NCI-H2029 (cell line): Measurements from ENCODE around the gene POLN.

ENCODE experiments used
- DNase-seq: peaks from one replicate; lab custom pipeline; 2025; lab: John Stamatoyannopoulos, UW

The POLN gene

GRCh38 chr4:2058264-2059045, 183.5 kb downstream of the POLN start:
- no peak for DNase-seq

GRCh38 chr4:2057382-2058065, 184.4 kb downstream of the POLN start:
- no peak for DNase-seq

DNA sequence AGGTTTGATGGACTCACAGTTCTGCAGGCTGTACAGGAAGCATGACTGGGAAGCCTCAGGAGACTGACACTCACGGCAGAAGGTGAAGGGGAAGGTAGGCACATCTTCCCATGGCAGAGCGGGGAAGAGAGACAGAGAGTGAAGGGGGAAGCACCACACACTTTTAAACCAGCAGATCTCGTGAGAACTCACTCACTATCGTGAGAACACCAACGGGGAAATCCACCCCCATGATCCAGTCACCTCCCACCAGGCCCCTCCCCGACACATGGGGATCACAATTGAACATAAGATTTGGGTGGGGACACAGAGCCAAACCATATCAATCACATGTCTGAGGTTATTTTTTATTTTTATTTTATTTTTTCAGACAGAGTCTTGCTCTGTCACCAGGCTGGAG, 187.7 kb downstream of the POLN start:
- DNase-seq, result no peak

DNA sequence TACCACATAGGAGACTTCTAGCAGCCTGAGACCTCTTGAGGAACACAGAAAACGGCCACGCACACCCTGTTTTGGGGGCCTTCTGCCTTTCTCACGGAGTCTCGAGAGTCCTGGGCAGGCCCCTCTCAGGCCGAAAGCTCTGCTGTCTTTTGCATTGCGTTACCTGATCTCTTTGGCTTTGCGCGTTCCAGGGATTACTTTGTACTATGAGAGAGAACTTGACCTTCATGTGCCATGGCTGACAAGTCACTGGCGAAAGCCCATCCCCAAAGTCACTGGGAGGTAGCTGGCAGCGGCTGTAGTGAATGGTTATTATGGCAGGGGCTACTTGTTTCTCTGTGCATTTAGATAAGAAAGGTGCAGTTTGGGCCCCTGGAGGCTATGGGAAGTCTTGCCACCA, 190.8 kb downstream of the POLN start:
- DNase-seq, result no peak

GRCh38 chr4:2049811-2050210, 192.1 kb downstream of the POLN start:
- DNase-seq, result no peak

DNA sequence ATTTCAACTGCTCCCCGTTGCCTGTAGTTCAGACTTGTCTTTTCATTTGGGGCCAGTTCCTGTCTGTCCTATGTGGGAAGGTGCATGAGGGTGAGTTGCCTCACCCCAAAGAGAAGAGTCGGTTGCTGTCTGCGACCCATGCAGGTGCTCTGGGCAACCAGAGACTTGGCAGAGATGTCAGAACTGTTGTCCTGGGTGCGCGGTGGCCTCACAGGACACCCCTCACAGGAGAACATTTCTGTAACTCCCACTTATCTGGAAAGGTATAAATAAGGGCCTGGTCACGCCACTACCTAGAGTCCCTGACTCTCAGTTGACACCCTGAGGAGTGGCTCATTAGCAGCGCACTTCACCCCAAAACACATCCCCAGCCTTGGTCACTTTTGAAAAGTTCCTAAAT, 192.5 kb downstream of the POLN start:
- DNase-seq, result no peak

DNA sequence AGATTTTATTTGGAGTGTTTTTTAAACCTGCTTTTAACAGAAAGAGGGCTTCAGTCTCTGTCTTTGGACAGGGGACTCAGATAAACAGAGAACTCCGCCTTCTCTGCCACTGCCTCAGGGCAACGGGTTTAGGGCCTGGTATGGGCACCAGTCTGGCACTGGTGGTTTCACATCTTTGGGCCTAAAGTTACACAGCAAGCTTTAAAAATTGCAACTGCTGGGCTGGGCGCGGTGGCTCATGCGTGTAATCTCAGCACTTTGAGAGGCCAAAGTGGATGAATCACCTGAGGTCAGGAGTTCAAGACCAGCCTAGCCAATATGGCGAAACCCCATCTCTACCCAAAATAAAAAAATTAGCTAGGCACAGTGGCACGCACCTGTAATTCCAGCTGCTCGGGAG, 193.1 kb downstream of the POLN start:
- no peak for DNase-seq

GRCh38 chr4:2047781-2048581, 193.9 kb downstream of the POLN start:
- no peak for DNase-seq

- no peak for DNase-seq
Observed at GRCh38 chr4:2047031-2047660, 194.8 kb downstream of the POLN start.

DNA sequence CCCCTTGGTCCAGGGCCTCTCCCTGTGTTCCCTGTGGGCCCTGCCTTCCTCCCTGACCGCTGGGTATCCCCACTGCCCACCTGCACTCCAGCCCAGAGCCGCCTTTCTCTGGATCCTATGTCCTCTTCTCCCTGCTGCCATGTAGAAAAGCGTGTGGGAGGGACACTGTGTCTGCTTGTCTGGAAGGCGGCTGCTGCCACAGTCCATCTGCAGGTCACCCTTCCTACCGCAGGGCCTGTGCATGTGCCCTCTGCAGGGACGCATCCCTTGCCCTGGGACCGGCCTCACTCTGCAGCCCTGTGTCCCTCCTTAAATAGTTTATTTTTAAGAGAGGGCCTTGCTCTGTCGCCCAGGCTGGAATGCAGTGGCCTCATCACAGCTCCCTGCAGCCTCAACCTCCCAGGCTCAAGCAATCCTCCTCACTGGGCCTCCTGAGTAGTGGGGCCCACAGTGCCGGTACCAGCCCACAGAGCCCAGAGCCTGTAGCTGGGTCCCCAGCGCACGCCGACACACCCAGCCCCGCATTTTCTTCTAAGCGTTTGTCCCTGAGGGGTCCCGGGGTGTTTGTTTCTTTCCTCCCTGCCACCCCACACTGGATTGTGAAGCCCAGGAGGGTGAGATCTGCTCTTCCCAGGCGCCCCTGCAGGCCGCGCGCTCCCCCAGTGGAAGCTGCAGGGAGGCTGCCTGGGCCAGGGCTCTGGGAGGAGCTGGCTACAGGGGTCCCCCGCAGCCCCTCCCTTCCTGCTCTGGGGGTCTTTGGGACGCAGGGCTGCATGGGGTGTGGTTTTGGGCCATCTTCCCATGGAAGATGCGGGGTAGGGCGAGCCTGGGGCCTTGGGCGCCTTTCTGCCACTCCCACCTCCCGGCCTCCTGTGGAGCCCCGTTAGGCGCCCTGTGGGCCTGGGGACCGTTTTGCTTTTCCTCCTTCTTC, 195.6 kb downstream of the POLN start:
- DNase-seq, result no peak

DNA sequence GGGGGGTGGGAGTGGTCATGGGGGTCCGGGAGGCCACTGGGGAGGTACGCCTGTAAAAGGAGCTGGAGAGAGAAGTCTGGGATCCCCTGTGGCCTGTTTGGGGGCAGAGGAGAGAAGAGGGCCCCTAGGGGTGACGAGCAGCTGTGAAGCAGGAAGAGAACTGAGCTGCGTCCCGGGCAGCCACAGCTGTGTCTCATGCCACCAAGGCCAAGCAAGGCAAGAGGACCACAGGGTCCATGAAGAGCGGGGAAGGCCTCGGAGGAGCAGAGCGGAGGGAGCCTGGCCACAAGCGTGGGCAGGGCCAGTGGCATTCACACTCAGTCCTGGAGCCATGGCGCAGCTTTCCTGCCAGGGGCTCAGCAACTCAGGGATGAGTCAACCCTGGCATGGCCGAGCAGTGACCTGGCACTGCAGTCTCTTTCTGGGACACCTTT, 196.4 kb downstream of the POLN start:
- no peak for DNase-seq

DNA sequence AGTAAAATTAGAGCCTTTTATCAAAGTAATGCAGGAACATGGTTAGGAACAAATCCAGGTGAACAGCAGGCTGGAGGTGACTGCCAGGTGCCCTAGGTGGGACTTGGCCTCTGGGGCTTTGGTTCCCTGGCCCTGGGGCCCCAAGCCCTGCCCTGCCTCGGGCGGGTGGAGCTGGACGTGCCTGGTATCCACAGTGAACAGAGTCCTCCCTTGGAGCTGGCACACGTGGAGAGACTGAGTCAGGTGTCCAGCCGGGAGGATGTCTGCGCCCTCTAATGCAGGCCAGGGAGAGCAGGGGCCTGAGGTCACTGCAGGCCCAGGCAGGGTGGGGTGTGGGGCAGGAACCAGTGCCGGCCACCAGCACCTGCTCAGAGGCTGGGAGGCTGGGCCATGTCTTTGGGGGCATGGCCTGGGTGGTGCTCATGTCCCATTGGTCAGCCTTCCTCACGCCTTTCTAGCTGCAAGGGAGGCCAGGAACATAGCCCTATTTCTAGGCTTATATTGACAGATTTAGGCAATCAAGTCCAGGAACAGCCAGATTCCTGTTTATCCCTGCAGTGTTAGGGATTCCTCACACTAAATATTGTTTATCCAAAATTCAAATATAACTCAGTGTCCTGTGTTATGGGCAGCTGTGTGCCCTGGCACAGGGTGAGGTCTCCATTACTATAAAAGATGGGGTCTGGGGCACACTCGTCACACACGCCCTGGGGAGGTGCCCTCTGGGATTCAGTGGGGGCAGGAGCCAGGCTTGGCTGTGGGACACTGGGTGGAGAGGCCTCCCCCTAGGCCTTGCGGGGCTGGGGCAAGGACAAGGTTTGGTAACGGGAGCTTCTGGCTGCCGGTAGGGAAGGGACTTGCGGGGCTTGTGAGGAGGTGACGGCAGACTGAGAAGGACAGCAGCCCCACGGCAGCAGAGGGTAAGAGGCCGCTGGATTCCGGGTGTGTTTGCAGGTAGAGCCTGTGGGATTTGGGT, 197.1 kb downstream of the POLN start:
- DNase-seq, result no peak

DNA sequence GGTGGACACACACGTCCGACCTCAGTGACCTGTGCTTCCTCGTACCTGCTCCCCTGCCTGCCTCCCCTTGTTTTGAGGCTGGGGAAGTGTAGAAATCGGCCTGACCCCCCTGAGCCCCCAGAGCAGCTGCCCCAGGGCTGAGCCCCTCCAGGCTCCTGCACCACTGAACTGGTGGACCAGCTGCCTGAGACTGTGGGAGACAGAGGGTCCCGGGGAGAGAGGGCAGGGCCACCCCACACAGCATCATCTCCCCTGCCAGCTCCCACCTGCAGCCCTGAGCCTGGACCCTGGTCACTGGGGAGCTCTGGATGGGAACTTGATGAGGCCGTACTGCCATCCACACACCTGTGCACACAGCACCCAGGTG, 197.8 kb downstream of the POLN start:
- DNase-seq, result no peak

DNA sequence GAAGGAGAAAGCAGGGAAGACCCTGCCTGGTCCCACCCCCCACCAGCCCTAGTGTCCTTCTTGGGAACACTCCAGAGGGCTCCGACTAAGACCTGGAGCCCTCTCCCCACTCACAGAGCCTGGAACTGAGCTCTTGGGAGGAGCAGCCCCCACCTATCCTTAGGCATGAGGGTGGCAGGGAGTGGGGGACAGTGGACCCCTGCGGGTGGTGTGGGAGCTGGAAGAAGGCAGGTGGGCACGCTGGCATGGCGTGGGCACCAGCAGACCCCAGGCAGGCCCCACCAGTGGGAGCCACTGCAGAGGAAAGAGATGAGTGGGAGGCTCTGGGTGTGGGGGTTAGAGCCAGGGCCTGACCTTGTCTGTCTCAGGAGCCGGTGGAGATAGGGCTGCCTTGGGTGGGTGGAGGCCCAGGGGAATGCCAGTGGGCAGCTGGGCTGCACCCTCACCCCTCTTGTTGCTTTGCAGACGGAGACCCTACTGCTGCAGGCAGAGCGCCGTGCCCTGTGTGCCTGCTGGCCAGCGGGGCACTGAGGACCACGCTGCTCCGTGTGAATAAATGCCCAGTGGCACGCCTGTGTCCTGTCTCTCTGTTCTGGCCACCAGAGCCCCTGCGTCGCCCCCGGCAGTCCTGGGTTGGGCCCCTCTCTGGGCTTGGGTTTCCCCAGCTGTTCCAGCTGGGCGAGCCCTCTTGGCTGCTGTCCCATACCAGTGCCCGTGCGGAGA, 198.4 kb downstream of the POLN start:
- DNase-seq, result no peak

DNA sequence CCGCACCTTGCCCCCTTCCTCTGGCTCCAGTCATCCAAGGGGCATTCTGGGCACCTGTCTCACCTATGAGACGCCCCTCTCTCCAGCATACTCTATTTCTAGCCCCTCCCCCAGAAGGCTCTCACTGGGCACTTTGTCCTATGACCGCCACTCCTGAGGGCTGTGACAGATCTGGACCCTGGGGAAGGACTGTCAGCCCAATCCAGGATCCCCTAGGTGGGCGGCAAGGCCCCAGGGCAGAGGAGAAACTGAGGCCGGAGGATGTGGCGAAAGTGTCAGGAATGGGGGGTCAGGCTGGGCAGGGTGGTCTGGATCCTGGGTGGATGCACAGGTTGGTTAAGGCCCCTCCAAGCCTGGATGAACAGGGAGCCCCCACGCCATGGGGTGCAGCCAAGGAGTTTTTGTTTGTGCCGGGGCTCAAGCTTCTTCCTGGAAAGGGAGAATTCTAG, 198.9 kb downstream of the POLN start:
- no peak for DNase-seq

GRCh38 chr4:2042204-2042946, 199.5 kb downstream of the POLN start:
- no peak for DNase-seq

DNA sequence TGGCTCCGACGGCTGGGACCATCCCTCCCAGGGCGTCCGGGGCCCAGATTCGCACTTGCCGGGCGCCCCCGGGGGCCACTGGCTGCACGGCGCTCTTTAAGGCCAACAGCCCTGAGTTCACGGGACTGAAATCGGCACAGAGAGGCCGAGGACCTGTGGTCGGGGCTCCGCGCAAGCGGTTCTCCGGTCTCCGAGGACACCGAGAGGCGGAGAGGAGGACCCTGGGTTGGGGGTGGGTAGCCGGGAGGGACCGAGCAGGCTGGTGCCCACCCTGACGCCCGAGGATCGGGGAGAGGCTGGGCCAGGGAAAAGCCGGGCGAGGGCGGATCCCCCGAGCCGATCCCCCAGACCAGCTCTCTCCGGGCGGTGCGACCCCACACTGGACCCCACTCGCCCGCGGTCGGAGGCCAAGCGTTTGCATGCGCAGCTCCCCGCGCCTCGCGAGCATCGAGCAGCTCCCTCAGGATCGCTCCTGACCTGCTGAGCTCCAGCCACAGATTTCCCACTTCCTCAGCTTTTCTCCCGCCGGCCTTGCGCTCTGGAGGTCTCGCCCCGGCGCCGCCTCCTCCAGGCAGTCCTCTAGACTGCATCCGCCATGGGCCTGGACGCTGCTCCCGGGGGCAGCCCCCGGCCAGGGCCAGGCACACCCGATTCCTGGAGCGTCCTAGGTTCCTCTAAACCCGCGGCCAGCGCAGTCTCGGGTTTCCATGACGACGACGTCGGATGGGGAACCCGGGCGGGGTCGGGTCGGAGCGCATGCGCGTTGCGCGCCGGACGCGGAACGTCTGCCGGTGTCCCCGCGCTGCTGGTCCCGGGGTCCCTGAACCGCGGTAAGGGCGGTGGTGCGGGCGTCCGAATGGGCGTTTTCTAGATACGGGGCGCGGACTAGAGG, 200.4 kb downstream of the POLN start:
- DNase-seq, result peak; percentile 33
